GM19468 (cell line): ENCODE measurements around the gene RCOR2.

Experiments
- ATAC-seq: cut with Tn5 transposase; IDR thresholded peaks from one replicate; pipeline ENCODE4 v1.9.1; 2021; ENCODE audit warnings: mild to moderate bottlenecking, moderate library complexity, moderate number of reproducible peaks; ENCODE audit not compliant: unreplicated experiment; ENCODE audit errors: extremely low read depth

The RCOR2 gene

GRCh38 chr11:63929616-63930015 is 12.7 kb upstream of the RCOR2 start:
- ATAC-seq: no peak

- ATAC-seq: no peak
These were observed 6.4 kb upstream of the RCOR2 start for GRCh38 chr11:63923319-63923718.

GRCh38 chr11:63922673-63923192 is 5.8 kb upstream of the RCOR2 start:
- no peak for ATAC-seq

GRCh38 chr11:63920939-63921417 is 4.0 kb upstream of the RCOR2 start:
- ATAC-seq: no peak

- ATAC-seq: no peak
These were observed 3.4 kb upstream of the RCOR2 start for GRCh38 chr11:63920126-63920938.

GRCh38 chr11:63919267-63920125 is 2.5 kb upstream of the RCOR2 start:
- ATAC-seq: no peak

GRCh38 chr11:63918507-63919191 is 1.7 kb upstream of the RCOR2 start:
- ATAC-seq: no peak

- ATAC-seq: no peak
These were observed 935 bp upstream of the RCOR2 start for GRCh38 chr11:63917692-63918506.

GRCh38 chr11:63915961-63916836 is 765 bp downstream of the RCOR2 start:
- no peak for ATAC-seq

- no peak for ATAC-seq
These were observed 1.9 kb downstream of the RCOR2 start for GRCh38 chr11:63914896-63915691.

GRCh38 chr11:63913866-63914830 is 2.8 kb downstream of the RCOR2 start:
- ATAC-seq: no peak

GRCh38 chr11:63912678-63913077 is 4.3 kb downstream of the RCOR2 start:
- ATAC-seq: no peak

GRCh38 chr11:63911876-63912275 is 5.1 kb downstream of the RCOR2 start:
- ATAC-seq: no peak

GRCh38 chr11:63911440-63911839 is 5.5 kb downstream of the RCOR2 start:
- no peak for ATAC-seq

GRCh38 chr11:63910675-63911074 is 6.3 kb downstream of the RCOR2 start:
- no peak for ATAC-seq

GRCh38 chr11:63909591-63910506 is 7.1 kb downstream of the RCOR2 start:
- ATAC-seq: no peak
